D341Med (cell line): ENCODE measurements around the gene ABCC1.
A peak's percentile ranks its signal among the peaks of the same experiment; 100 is the strongest.

Experiments used
- DNase-seq: peaks from one replicate; pipeline ENCODE4 v3.0.0; 2012; ENCODE audit warnings: low spot score

ABCC1 gene

DNA sequence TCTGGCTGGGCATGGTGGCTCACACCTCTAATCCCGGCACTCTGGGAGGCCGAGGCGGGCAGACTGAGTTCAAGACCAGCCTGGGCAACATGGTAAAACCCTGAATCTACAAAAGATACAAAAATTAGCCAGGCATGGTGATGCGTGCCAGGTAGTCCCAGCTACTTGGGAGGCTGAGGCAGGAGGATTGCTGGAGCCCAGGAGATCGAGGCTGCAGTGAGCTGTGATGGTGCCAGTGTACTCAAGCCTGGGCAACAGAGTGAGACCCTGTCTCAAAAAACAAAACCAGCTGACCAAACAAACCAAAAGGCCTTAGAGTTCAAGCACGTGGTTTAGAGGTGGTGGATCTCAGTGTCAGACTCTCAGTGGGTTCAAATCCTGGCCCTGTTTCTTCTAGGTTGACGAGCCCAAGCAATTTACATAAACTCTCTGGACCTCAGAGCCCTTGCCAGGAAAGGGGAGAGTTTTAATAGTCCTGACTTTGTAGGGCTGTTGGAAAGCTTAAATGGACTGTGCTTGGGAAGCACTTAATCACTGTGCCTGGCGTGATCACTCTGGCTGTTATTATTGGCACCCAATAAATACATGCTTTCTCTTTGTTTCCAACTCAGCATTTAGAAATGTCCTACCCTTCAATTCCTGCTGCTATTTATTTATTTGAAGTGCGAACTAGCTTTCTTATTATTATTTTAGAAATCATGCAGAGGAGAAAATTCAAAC, 44.7 kb downstream of the ABCC1 start:
- DNase-seq = no peak

GRCh38 chr16:15996432-15997109, 47.2 kb downstream of the ABCC1 start:
- no peak for DNase-seq

DNA sequence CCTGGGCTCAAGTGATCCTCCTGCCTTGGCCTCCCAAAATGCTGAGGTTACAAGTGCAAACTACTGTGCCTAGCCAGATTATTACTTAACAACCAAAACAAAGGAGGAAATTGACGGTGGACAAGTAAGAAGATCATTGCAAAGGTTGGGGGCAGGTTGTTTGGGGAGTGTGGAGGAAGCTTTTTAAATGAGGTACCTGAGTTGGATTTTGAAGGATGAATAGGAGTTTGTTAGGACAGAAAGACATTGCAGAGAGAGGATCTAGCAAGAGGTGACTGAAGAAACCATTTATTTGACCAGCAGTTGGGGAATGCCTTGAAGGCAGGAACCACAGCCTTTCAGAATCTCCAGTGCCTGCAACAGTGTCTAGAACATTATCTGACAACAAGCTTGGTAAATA, 51.3 kb downstream of the ABCC1 start:
- DNase-seq = no peak

DNA sequence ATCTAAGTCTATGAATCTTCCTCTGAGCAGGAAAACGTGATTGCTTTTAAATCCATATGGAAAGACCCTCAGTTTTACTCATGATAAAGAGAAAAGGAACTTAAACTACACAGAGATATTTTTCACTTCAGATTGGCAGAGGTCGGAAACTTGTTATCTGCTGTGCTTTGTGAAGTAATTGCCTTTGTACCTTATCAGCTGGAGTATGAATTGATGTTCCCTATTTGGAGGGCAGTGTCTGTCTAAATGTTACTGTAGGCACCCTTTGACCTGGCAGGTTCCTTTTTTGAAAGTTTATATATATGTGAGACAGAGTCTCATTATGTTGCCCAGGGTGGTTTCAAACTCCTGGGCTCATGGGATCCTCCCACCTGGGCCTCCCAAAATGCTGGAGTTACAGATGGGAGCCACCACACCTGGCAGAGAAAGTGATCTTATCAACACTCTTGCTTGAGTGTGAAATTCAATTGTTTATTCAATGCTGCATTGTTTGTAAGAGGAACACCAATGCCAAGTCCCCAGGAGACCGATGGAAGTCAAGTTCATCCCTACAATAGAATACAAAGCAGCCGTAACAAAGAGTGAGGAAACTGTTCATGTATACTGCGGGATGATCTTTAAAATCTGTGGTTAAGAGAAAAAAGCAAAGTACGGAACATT, 52.3 kb downstream of the ABCC1 start:
- DNase-seq = no peak

DNA sequence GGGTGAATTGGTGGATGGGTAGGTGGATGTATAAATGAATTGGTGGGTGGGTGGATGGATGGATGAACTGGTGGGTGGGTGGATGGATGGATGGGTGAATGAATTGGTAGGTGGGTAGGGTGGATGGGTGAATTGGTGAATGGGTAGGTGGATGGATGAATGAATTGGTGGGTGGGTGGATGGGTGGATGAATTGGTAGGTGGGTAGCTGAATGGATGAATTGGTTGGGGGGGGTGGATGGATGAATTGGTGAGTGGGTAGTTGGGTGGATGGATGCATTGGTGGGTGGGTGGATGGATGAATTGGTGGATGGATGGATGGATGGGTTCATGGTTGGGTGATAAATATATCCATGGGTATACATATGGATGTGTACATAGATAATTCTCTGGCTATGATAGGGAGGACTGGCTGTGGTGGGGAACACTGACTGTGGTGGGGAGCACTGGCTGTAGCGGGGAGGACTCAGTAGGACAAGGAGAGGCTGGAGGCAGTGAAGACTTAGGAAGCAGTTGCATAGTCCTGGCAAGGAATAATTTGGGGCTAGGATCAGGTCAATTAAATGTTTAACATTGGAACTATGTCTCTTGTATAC, 54.4 kb downstream of the ABCC1 start:
- DNase-seq = no peak

DNA sequence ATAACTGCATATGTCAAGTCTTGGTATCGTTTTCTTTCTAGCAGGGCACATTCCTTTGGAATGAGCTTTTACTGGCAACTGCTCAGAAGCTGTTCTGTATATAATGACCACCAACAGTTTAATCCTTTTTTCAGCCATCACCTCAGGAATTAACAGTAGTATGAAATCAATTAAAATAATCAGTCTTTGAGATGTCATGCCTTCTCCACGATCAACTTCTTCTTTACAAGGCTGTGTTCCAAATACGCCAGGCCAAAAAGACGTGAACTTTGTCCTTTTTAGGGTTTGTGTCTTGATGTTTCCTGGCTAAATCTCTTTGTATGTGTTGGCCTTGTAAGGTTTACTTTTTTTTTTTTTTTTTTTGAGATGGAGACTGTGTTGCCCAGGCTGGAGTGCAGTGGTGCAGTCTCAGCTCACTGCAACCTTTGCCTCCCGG, 54.9 kb downstream of the ABCC1 start:
- no peak for DNase-seq

- DNase-seq = no peak
Measured at GRCh38 chr16:16005721-16006120, 56.3 kb downstream of the ABCC1 start.

- no peak for DNase-seq
Measured at GRCh38 chr16:16006650-16007049, 57.2 kb downstream of the ABCC1 start.

DNA sequence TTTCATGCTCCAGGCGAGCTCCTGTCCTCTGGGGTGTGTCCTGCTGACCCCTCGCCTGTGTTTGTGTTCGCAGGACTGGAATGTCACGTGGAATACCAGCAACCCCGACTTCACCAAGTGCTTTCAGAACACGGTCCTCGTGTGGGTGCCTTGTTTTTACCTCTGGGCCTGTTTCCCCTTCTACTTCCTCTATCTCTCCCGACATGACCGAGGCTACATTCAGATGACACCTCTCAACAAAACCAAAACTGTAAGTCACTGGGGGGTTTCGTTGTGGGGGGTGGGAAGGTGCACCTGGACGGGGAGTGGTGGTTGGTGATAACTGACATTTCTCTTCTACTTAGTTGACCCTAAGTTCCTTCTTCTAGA, 58.3 kb downstream of the ABCC1 start:
- no peak for DNase-seq

GRCh38 chr16:16008666-16009065, 59.2 kb downstream of the ABCC1 start:
- DNase-seq = no peak

- DNase-seq = no peak
Measured at GRCh38 chr16:16009401-16009800, 60.0 kb downstream of the ABCC1 start.

DNA sequence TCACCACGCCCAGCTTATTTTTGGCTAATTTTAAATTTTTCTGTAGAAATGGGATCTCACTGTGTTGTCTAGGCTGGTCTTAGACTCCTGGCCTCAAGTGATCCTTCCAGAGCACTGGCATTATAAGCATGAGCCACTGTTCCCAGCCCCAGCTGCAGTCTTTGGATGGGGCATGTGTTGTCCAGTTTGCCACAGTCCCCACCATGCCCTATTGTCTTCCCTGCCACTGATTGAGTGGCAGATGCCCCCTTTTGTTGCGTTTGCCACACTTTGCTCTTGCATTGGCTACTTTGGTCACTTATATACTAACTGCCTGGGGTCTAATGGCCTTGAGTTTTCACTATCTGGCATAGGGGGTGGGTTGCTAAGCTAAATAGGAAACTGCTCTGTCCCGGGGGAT, 60.8 kb downstream of the ABCC1 start:
- no peak for DNase-seq

DNA sequence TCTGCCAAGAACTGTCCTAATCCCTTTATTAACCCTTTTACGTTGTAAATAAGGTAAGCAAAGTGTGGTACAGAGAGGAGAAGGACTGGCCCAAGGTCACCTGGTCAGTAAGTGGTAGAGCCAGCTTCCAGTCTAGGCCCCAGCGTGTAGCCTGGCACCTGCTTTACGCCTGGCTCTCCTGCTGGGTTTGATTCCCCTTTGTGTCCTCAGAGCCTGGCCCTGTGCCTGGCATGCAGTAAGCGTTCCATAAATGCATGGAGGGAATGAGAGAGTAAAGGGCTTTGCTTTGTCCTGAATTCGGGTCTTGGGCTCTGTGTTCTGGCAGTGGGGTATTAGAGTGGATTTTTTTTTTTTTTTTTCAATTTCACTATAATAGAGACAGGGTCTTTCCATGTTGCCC, 62.7 kb downstream of the ABCC1 start:
- no peak for DNase-seq

- DNase-seq = no peak
Measured at GRCh38 chr16:16013812-16014211, 64.4 kb downstream of the ABCC1 start.

GRCh38 chr16:16014329-16015224, 65.2 kb downstream of the ABCC1 start:
- DNase-seq = peak; percentile 85

DNA sequence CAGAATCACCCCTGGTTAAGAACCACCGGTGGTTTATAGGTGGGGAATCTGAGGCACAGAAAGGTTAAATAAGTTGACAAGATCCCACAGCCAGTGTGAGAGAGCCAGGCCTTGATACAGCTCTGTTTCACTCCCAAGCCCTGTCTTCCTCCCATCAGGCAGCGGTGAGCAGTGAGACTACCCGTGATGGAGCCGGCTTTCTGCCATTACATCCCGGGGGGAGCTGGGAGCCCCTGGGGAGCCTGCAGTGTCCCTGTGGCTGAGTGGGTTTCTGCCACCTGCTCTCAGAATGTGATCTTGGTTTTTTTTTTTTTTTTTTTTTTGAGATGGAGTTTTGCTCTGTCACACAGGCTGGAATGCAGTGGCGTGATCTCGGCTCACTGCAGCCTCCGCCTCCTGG, 66.4 kb downstream of the ABCC1 start:
- peak; percentile 47 for DNase-seq

DNA sequence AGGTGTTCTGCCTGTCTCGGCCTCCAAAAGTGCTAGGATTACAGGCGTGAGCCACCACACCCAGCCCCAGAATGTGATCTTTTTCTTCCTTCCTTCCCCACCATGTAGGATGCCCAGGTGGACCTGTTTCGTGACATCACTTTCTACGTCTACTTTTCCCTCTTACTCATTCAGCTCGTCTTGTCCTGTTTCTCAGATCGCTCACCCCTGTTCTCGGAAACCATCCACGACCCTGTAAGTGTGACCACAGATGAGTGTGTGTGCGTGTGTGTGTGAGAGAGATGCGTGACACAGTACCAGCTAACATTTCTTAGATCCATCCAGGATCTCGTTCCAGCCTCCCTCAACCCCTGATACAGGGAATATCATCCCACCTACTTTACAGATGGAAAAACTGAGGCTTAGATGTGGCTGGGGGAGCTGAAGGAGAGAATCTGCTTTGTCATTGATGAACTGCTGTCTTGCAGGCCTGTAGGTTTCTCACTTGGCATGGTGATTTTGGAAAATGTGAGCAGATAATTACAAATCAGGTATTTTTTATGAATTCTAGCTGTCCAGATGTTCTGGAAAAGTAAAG, 67.1 kb downstream of the ABCC1 start:
- no peak for DNase-seq

DNA sequence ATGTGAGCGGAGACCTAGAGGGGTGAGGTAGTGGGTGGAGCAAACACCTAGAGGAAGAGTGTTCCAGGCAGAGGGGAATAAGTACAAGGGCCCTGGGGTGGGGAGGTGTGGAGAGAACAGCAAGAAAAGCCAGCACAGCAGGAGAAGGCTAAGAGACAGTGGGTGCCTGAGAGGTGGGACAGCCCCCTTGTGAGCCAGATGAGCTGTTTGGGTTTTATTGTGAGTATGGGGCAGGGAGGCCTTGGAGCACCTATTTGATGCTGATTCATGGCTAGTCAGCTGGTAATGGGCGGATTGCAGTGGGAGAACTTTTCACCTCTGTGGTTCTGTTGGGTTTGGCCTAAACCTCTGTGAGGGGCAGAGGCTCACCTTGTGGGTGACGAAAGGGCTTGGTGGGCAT, 68.4 kb downstream of the ABCC1 start:
- no peak for DNase-seq

DNA sequence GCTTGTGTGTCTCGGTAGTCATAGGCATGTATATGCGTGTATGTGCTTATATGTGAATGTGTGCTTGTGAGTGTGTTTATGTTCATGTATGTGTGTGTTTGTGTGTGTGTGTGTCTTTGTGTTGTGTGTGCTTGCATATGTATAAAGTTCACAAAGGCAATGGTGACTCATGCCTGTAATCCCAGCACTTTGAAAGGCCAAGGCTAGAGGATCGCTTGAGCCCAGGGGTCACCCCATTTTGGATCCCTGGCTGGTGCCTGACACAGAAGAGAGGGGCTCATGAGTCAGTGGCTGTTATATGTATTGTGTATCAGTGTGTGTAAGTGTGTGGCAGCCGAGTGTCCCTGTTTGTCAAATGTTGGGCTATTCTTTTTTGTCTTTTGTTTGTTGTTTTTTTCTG, 69.3 kb downstream of the ABCC1 start:
- no peak for DNase-seq

DNA sequence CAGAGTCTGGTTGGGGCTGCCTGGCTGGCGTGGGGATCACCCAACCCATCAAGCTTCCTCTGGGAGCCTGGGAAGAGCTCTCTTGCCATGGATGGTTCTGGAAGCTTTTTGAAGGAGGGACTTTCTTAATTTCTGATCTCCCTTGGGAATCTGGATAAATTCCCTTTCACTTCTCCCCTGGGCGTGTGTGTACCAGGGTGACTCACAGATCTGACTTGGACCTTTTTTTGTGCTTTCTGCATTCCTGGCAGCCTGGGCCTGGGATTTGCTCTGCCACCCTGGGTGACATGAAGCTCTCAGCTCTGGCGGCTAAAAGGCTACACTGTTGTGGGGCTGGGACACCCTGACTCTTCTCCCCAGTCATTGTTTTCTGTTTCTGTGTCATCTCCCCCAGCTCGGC, 70.1 kb downstream of the ABCC1 start:
- no peak for DNase-seq

DNA sequence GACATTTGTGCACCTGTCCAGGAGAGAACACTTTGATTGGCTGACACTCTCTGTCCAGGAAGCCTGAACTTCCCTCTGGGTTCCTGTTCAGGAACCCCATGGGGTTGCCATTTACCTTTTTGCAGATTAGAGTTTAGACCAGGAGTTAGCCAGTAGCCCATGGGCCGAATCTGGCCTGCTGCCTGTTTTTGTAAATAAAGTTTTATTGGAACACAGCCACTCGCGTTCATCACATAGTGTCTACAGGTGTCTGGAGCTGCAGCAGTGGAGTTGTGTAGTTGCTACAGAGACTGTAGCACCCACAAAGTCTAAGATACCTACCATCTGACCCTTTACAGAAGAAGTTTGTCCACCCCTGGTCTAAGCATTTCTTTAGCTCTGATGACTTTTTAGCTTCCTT, 70.9 kb downstream of the ABCC1 start:
- no peak for DNase-seq

GRCh38 chr16:16021020-16021419, 71.6 kb downstream of the ABCC1 start:
- no peak for DNase-seq
